K562 (cell line): Measurements from ENCODE around the gene PIBF1. TPM values are rescaled to one million over a fixed set of nuclear protein-coding genes. Genes with fewer than 3 reads are reported as not detected.

Experiments used
- ATAC-seq: fragments of 200-7000 bp; cut with Tn5 transposase; 3 replicates; pipeline ENCODE4 v1.9.1; 2020; ENCODE audit warnings: moderate library complexity
- BruUV-seq: library from RNA; stranded (reverse); fragments of 400-500 nt; replicated peaks from 2 replicates; lab custom pipeline; 2021; lab: Mats Ljungman, UMichigan
- CTCF ChIA-PET: fragments of 300-600 bp; formaldehyde crosslinking; extraction: SDS; loops from one replicate; lab custom pipeline; 2021; ENCODE audit warnings: low intra/inter-chr PET ratio; lab: Yijun Ruan, JAX
- POLR2A ChIA-PET: fragments of 300-600, 350-650 bp; sonication (Branson Sonifier 250); formaldehyde crosslinking; extraction: SDS; loops from one replicate; lab custom pipeline; 2021; ENCODE audit warnings: antibody characterized with exemption, inconsistent platforms; lab: Yijun Ruan, JAX
- DNase-seq, 4 experiments: peaks; one replicate each; pipeline versions ENCODE4 v3.0.0 to v3.0.0-alpha.2; 2011 to 2018; ENCODE audit warnings: low spot score in 3 of 4, mixed read lengths in 3 of 4; ENCODE audit errors: extremely low read depth in 1 of 4
- FAIRE-seq: peaks from 2 replicates; lab custom pipeline; 2011; peaks lifted over from hg19 to GRCh38; lab: Jason Lieb, UNC
- H2AFZ ChIP-seq: 2 replicates; pipeline ENCODE4 v1.6.0; 2011; ENCODE audit warnings: low read depth, low read length, control low read depth, inconsistent platforms
- H3K27ac ChIP-seq: fragments of 200-600 bp; 3 replicates; pipeline ENCODE4 v1.8.0; 2011; ENCODE audit warnings: low read depth, mild to moderate bottlenecking, control low read depth, inconsistent platforms, low read length, moderate library complexity, mixed read lengths; ENCODE audit errors: extremely low read depth
- H3K27me3 ChIP-seq, 2 experiments: fragments of 300-600 bp in 1 of 2; 2 replicates in 1 of 2; 3 replicates in 1 of 2; pipeline versions ENCODE4 v1.6.0 to v1.8.0; 2011; ENCODE audit warnings: inconsistent platforms in 2 of 2, low read length in 2 of 2, mild to moderate bottlenecking in 1 of 2, mixed read lengths in 1 of 2, moderate library complexity in 1 of 2; ENCODE audit not compliant: control insufficient read depth in 2 of 2, insufficient read depth in 2 of 2
- H3K36me3 ChIP-seq: fragments of 300-600 bp; 3 replicates; pipeline ENCODE4 v1.8.0; 2011; ENCODE audit warnings: mild to moderate bottlenecking, low read length, inconsistent platforms; ENCODE audit not compliant: control insufficient read depth, insufficient read depth
- H3K4me1 ChIP-seq, 2 experiments: fragments of 200-600 bp in 1 of 2; replicated peaks in 1 of 2; 2 replicates in 1 of 2; 3 replicates in 1 of 2; pipeline versions ENCODE4 v1.5.1 to v1.8.0; 2011; ENCODE audit warnings: inconsistent platforms in 2 of 2, low read length in 2 of 2, mild to moderate bottlenecking in 1 of 2, mixed read lengths in 1 of 2, moderate library complexity in 1 of 2; ENCODE audit not compliant: control insufficient read depth in 2 of 2, insufficient read depth in 2 of 2
- H3K4me2 ChIP-seq: 2 replicates; pipeline ENCODE4 v1.6.1; 2011; ENCODE audit warnings: low read length, control low read depth, inconsistent platforms, mixed read lengths; ENCODE audit not compliant: insufficient read depth
- H3K4me3 ChIP-seq: fragments of 200-600 bp; sonication (generic), shearing (Covaris generic); 2 replicates; pipeline ENCODE4 v1.5.1; 2016; ENCODE audit warnings: control low read depth, inconsistent platforms
- H3K79me2 ChIP-seq: fragments of 200-600 bp; 3 replicates; pipeline ENCODE4 v1.8.0; 2011; ENCODE audit warnings: low read length, inconsistent platforms; ENCODE audit not compliant: control insufficient read depth, insufficient read depth
- H3K9ac ChIP-seq, 2 experiments: 2 replicates each; pipeline versions ENCODE4 v1.6.0 to v1.6.1; 2011; ENCODE audit warnings: low read depth in 2 of 2, low read length in 2 of 2, control low read depth in 1 of 2, inconsistent platforms in 1 of 2, mild to moderate bottlenecking in 1 of 2, mixed read lengths in 1 of 2; ENCODE audit not compliant: insufficient read depth in 1 of 2
- H3K9me1 ChIP-seq: one replicate; pipeline ENCODE4 v1.6.0; 2011; ENCODE audit warnings: inconsistent platforms, mild to moderate bottlenecking, low read length, moderate library complexity; ENCODE audit not compliant: control insufficient read depth, insufficient read depth
- H3K9me3 ChIP-seq: replicated peaks from 2 replicates; pipeline ENCODE4 v1.5.1; 2011; ENCODE audit warnings: low read depth, low read length, inconsistent platforms; ENCODE audit not compliant: control insufficient read depth, insufficient read depth
- H4K20me1 ChIP-seq: replicated peaks from 2 replicates; pipeline ENCODE4 v1.6.1; 2011; ENCODE audit warnings: low read length, inconsistent platforms, mixed read lengths; ENCODE audit not compliant: control insufficient read depth, insufficient read depth
- HDAC3 ChIP-seq: fragments of 450-650 bp; IDR thresholded peaks from 2 replicates; pipeline ENCODE4 v1.6.1; 2018; ENCODE audit warnings: borderline replicate concordance, mild to moderate bottlenecking, moderate library complexity; ENCODE audit not compliant: partially characterized antibody
- HNRNPK ChIP-seq: fragments of 200-400 bp; formaldehyde crosslinking; IDR thresholded peaks from one replicate; pipeline ENCODE4 v1.6.1; 2018; ENCODE audit warnings: mild to moderate bottlenecking, low read depth, low read length; ENCODE audit not compliant: poor library complexity, severe bottlenecking
- PRPF4 ChIP-seq: fragments of 200-400 bp; formaldehyde crosslinking; IDR thresholded peaks from one replicate; pipeline ENCODE4 v1.6.1; 2017; ENCODE audit warnings: low read length, low read depth, mild to moderate bottlenecking; ENCODE audit not compliant: insufficient read depth, poor library complexity, severe bottlenecking
- RAD21 ChIP-seq, 2 experiments: fragments of 250-450 bp in 1 of 2; fragments of 450-650 bp in 1 of 2; sonication (Bioruptor Pico) in 1 of 2; formaldehyde crosslinking in 1 of 2; IDR thresholded peaks in 1 of 2; conservative IDR thresholded peaks in 1 of 2; 2 replicates each; pipeline versions ENCODE4 v1.4.0 to v1.8.0; 2020 to 2022; ENCODE audit warnings: mild to moderate bottlenecking in 2 of 2, moderate library complexity in 1 of 2
- RHOXF2B ChIP-seq: fragments of 250-450 bp; sonication (Bioruptor Pico); conservative IDR thresholded peaks from 2 replicates; pipeline ENCODE4 v1.5.1; 2021
- ZC3H4 ChIP-seq: sonication (generic); formaldehyde crosslinking; IDR thresholded peaks from 2 replicates; pipeline ENCODE4 v1.9.0; 2021; ENCODE audit warnings: missing genetic modification reagents, borderline replicate concordance
- ZFP1 ChIP-seq: fragments of 450-650 bp; formaldehyde crosslinking; IDR thresholded peaks from 2 replicates; pipeline ENCODE4 v1.4.0; 2020; ENCODE audit warnings: mild to moderate bottlenecking, mixed read lengths
- ZNF311 ChIP-seq: fragments of 250-450 bp; sonication (Bioruptor Pico); IDR thresholded peaks from 2 replicates; pipeline ENCODE4 v1.4.0; 2020; ENCODE audit warnings: mild to moderate bottlenecking, moderate library complexity
- WGBS: fragments of 100-300 bp; shearing (Covaris generic); methylation state at CpG from one replicate; pipeline ENCODE4 v1.1.6; 2016; ENCODE audit warnings: low coverage, mixed read lengths; ENCODE audit not compliant: insufficient coverage; ENCODE audit errors: missing lambda C conversion rate; 5-methylcytosine and 5-hydroxymethylcytosine counted together
- in situ Hi-C: fragments of 300-500 bp; cut with MboI; formaldehyde crosslinking; loops from 4 replicates; pipeline ENCODE4 v1.15.0; 2018; ENCODE audit warnings: inconsistent platforms, mixed read lengths
- intact Hi-C: fragments of 100-400 bp; cut with micrococcal nuclease; formaldehyde crosslinking; loops from 2 replicates; pipeline ENCODE4 v1.14.2; 2022
- polyA plus RNA-seq, 8 experiments: library from polyadenylated mRNA; depleted of rRNA in 4 of 8; stranded (reverse) in 5 of 8; unstranded in 3 of 8; fragments of >200 nt; fragmentation: Nextera tagmentation in 2 of 8; fragmentation: Illumina TruSeq in 1 of 8; extraction: Ambion mirVana in 2 of 8; extraction: Trizol in 1 of 8; gene quantifications; 2 replicates each; pipeline versions ENCODE4 v1.2.1 to v1.2.3, GENCODE V29; 2011 to 2014; ENCODE audit warnings: inconsistent platforms in 1 of 8, missing spikeins in 1 of 8
- total RNA-seq, 7 experiments: library from RNA; depleted of rRNA in 6 of 7; stranded (reverse); fragments of >200 nt in 6 of 7; fragmentation: Illumina TruSeq in 2 of 7; extraction: Trizol in 2 of 7; gene quantifications; 2 replicates each; pipeline versions ENCODE4 v1.2.1 to v1.2.3, GENCODE V29; 2011 to 2021; ENCODE audit warnings: low replicate concordance in 1 of 7
- TF ChIP-seq, protein P1 (sequence below): fragments of 450-650 bp; IDR thresholded peaks from 2 replicates; pipeline ENCODE4 v1.6.1; 2016; ENCODE audit warnings: low read depth
- TF ChIP-seq, protein P2 (sequence below): fragments of 450-650 bp; IDR thresholded peaks from 2 replicates; pipeline ENCODE4 v1.6.1; 2016

The PIBF1 gene
- total and polyA plus RNA-seq, 9 of the 15 experiments (the other 6 are each of a cell fraction or from before 2014, with no cell fraction given), result 9.1 to 28.8 (median 14.7) TPM

- no peak for ATAC-seq
- no peak overlapping the region for H3K27ac ChIP-seq
- H3K27me3 ChIP-seq, result peaks cover 0 to 6% of the 10 kb centered on the region in 2 experiments; a peak in 1 of 5 replicates
- ChIA-PET POLR2A (interaction anchor here (0.6 kb wide), 1 partner anchor 50 kb away, joined by 3 read pairs; no protein-coding TSS in a partner anchor), CTCF (interaction anchor here (0.7 kb wide), 1 partner anchor 634 kb away, joined by 3 read pairs; no protein-coding TSS in a partner anchor)
- in situ Hi-C loops, result no loop called here
- no peaks in the 10 kb centered on the region for H3K9me3 ChIP-seq
- no peak for FAIRE-seq
- H2AFZ ChIP-seq, result no peak overlapping the region
- intact Hi-C loops, result no loop called here
- no peak overlapping the region for H3K9ac ChIP-seq
- H3K4me3 ChIP-seq, result no peak overlapping the region
- no peak for DNase-seq
- 42% methylated on average over 2 of the region's 2 CpGs for WGBS
- no peaks in the 10 kb centered on the region for H3K36me3 ChIP-seq
- H3K79me2 ChIP-seq, result no peaks in the 10 kb centered on the region
- no peaks in the 10 kb centered on the region for H3K4me1 ChIP-seq
- BruUV-seq, result no TSS peak
- no peaks in the 10 kb centered on the region for H3K9me1 ChIP-seq
- H4K20me1 ChIP-seq, result no peaks in the 10 kb centered on the region
- no peak overlapping the region for H3K4me2 ChIP-seq
- no peak for TF ChIP-seq RHOXF2B (CRISPR knock-in tag)
- TF ChIP-seq, protein P1, sequence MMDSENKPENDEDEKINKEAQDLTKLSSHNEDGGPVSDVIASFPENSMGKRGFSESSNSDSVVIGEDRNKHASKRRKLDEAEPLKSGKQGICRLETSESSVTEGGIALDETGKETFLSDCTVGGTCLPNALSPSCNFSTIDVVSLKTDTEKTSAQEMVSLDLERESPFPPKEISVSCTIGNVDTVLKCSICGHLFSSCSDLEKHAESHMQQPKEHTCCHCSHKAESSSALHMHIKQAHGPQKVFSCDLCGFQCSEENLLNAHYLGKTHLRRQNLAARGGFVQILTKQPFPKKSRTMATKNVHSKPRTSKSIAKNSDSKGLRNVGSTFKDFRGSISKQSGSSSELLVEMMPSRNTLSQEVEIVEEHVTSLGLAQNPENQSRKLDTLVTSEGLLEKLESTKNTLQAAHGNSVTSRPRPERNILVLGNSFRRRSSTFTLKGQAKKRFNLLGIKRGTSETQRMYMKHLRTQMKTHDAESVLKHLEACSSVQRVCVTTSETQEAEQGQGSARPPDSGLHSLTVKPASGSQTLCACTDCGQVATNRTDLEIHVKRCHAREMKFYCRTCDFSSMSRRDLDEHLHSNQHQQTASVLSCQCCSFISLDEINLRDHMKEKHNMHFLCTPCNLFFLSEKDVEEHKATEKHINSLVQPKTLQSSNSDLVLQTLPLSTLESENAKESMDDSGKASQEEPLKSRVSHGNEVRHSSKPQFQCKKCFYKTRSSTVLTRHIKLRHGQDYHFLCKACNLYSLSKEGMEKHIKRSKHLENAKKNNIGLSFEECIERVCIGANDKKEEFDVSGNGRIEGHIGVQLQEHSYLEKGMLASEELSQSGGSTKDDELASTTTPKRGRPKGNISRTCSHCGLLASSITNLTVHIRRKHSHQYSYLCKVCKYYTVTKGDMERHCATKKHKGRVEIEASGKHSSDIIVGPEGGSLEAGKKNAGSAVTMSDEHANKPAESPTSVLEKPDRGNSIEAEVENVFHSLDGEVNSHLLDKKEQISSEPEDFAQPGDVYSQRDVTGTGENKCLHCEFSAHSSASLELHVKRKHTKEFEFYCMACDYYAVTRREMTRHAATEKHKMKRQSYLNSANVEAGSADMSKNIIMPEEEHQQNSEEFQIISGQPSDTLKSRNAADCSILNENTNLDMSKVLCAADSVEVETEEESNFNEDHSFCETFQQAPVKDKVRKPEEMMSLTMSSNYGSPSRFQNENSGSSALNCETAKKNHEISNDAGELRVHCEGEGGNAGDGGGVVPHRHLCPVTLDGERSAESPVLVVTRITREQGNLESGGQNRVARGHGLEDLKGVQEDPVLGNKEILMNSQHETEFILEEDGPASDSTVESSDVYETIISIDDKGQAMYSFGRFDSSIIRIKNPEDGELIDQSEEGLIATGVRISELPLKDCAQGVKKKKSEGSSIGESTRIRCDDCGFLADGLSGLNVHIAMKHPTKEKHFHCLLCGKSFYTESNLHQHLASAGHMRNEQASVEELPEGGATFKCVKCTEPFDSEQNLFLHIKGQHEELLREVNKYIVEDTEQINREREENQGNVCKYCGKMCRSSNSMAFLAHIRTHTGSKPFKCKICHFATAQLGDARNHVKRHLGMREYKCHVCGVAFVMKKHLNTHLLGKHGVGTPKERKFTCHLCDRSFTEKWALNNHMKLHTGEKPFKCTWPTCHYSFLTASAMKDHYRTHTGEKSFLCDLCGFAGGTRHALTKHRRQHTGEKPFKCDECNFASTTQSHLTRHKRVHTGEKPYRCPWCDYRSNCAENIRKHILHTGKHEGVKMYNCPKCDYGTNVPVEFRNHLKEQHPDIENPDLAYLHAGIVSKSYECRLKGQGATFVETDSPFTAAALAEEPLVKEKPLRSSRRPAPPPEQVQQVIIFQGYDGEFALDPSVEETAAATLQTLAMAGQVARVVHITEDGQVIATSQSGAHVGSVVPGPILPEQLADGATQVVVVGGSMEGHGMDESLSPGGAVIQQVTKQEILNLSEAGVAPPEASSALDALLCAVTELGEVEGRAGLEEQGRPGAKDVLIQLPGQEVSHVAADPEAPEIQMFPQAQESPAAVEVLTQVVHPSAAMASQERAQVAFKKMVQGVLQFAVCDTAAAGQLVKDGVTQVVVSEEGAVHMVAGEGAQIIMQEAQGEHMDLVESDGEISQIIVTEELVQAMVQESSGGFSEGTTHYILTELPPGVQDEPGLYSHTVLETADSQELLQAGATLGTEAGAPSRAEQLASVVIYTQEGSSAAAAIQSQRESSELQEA, result no peak
- TF ChIP-seq RAD21 (CRISPR knock-in tag; conservative IDR thresholded peaks at IDR 0.05 in 1 of 2, IDR thresholded peaks at IDR 0.05 in 1 of 2), result no peak
- TF ChIP-seq HNRNPK, result no peak
- TF ChIP-seq ZNF311, result no peak
- no peak for TF ChIP-seq HDAC3
- TF ChIP-seq PRPF4, result no peak
- no peak for TF ChIP-seq ZFP1 (CRISPR knock-in tag)
- no peak for TF ChIP-seq ZC3H4 (CRISPR knock-in tag)
- TF ChIP-seq, protein P2, sequence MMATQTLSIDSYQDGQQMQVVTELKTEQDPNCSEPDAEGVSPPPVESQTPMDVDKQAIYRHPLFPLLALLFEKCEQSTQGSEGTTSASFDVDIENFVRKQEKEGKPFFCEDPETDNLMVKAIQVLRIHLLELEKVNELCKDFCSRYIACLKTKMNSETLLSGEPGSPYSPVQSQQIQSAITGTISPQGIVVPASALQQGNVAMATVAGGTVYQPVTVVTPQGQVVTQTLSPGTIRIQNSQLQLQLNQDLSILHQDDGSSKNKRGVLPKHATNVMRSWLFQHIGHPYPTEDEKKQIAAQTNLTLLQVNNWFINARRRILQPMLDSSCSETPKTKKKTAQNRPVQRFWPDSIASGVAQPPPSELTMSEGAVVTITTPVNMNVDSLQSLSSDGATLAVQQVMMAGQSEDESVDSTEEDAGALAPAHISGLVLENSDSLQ, result no peak
Observed at GRCh38 chr13:73035660-73036059, 253.7 kb downstream of the PIBF1 start.
